Embryonic facial prominence (tissue), 1 donor: Measurements from ENCODE around the gene TSHZ1.
"Not testable (repeated sequence)": the region's sequence is repeated elsewhere in the genome, so short reads cannot be mapped to it uniquely, and the experiment has no call there.

Source experiments
- DNase-seq: peaks from one replicate; pipeline ENCODE4 v3.0.0-alpha.2; 2016; ENCODE audit errors: extremely low spot score

Gene TSHZ1

GRCh38 chr18:75183973-75184493, 26.6 kb upstream of the TSHZ1 start:
- DNase-seq = no peak

GRCh38 chr18:75185460-75185859, 25.1 kb upstream of the TSHZ1 start:
- no peak for DNase-seq

GRCh38 chr18:75187702-75188101, 22.9 kb upstream of the TSHZ1 start:
- DNase-seq = not testable (repeated sequence)

GRCh38 chr18:75189696-75190095, 20.9 kb upstream of the TSHZ1 start:
- no peak for DNase-seq

- DNase-seq = no peak
Measured at GRCh38 chr18:75192899-75193298, 17.7 kb upstream of the TSHZ1 start.

GRCh38 chr18:75198036-75198435, 12.6 kb upstream of the TSHZ1 start:
- DNase-seq = no peak

GRCh38 chr18:75199327-75199726, 11.3 kb upstream of the TSHZ1 start:
- DNase-seq = no peak

GRCh38 chr18:75200071-75200470, 10.5 kb upstream of the TSHZ1 start:
- no peak for DNase-seq

GRCh38 chr18:75200605-75201280, 9.9 kb upstream of the TSHZ1 start:
- no peak for DNase-seq

GRCh38 chr18:75201282-75202270, 9.0 kb upstream of the TSHZ1 start:
- DNase-seq = no peak

GRCh38 chr18:75202696-75203365, 7.8 kb upstream of the TSHZ1 start:
- DNase-seq = no peak

- DNase-seq = no peak
Measured at GRCh38 chr18:75203416-75204268, 7.0 kb upstream of the TSHZ1 start.

- no peak for DNase-seq
Measured at GRCh38 chr18:75204269-75204731, 6.3 kb upstream of the TSHZ1 start.

GRCh38 chr18:75204732-75205513, 5.7 kb upstream of the TSHZ1 start:
- no peak for DNase-seq

GRCh38 chr18:75205514-75206132, 5.0 kb upstream of the TSHZ1 start:
- no peak for DNase-seq

GRCh38 chr18:75206452-75207309, 3.9 kb upstream of the TSHZ1 start:
- DNase-seq = no peak

GRCh38 chr18:75207310-75208154, 3.1 kb upstream of the TSHZ1 start:
- DNase-seq = no peak
